Stomach (tissue), 4 donors: Measurements from ENCODE around the gene KANTR.

Experiments used
- EP300 ChIP-seq: sonication (generic); formaldehyde crosslinking; IDR thresholded peaks from one replicate; pipeline ENCODE4 v1.6.1; 2017; ENCODE audit warnings: antibody characterized with exemption
- POLR2A ChIP-seq, 4 donors: fragments of 450-650 bp; IDR thresholded peaks; one replicate each; pipeline ENCODE4 v1.6.1; 2016; ENCODE audit warnings: antibody characterized with exemption in 4 of 4, control low read depth in 2 of 4, mild to moderate bottlenecking in 1 of 4, moderate library complexity in 1 of 4
- POLR2AphosphoS5 ChIP-seq, 3 donors: sonication (generic); formaldehyde crosslinking; IDR thresholded peaks; one replicate each; pipeline ENCODE4 v1.6.1; 2016; ENCODE audit warnings: antibody characterized with exemption in 3 of 3
- TF ChIP-seq, protein P1 (sequence below), 7 experiments: fragments of 450-650 bp in 4 of 7; fragments of 200-600 bp in 3 of 7; sonication (generic) in 3 of 7; IDR thresholded peaks; one replicate each; pipeline ENCODE4 v1.5.1; 2016 to 2019; ENCODE audit warnings: antibody characterized with exemption in 7 of 7, control low read depth in 2 of 7, mild to moderate bottlenecking in 1 of 7

DNA sequence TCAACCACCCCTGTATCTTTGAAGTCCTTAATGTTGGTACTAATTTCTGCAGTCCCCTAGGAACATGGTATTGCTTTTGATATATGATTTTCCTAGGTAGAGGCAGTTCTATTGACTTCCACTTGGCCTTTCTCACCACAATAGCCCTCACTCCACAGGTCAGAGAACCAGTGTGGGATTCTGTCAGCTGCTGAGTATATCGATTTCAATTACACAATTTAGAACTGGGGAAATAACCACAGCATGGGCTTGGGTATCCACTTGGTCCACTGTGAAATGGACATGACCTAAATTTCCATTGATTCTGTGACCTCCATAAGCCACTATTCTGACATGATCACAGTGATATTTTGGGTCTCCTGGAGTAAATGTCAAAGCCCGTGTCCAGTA, 62.3 kb downstream of the KANTR start:
- no peak for TF ChIP-seq EP300
- TF ChIP-seq, protein P1, sequence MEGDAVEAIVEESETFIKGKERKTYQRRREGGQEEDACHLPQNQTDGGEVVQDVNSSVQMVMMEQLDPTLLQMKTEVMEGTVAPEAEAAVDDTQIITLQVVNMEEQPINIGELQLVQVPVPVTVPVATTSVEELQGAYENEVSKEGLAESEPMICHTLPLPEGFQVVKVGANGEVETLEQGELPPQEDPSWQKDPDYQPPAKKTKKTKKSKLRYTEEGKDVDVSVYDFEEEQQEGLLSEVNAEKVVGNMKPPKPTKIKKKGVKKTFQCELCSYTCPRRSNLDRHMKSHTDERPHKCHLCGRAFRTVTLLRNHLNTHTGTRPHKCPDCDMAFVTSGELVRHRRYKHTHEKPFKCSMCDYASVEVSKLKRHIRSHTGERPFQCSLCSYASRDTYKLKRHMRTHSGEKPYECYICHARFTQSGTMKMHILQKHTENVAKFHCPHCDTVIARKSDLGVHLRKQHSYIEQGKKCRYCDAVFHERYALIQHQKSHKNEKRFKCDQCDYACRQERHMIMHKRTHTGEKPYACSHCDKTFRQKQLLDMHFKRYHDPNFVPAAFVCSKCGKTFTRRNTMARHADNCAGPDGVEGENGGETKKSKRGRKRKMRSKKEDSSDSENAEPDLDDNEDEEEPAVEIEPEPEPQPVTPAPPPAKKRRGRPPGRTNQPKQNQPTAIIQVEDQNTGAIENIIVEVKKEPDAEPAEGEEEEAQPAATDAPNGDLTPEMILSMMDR (IDR thresholded peaks at IDR 0.05): no peak
- no peak for TF ChIP-seq POLR2AphosphoS5 (IDR thresholded peaks at IDR 0.05)
- TF ChIP-seq POLR2A (IDR thresholded peaks at IDR 0.05): no peak
